Skeletal muscle tissue (tissue), 4 donors: ENCODE results near the gene MEIKIN. TPM values are rescaled to one million over a fixed set of nuclear protein-coding genes. Genes with fewer than 3 reads are reported as not detected.

Experiments used
- H3K27ac ChIP-seq: one replicate; pipeline ENCODE4 v1.7.0; 2013; ENCODE audit warnings: mild to moderate bottlenecking, low read depth, low read length, inconsistent platforms
- H3K27me3 ChIP-seq, 3 donors: one replicate each; pipeline ENCODE4 v1.7.0; 2013; ENCODE audit warnings: low read length in 3 of 3; ENCODE audit not compliant: control insufficient read depth in 3 of 3, insufficient read depth in 3 of 3
- H3K36me3 ChIP-seq, 3 donors: one replicate each; pipeline ENCODE4 v1.7.0; 2013; ENCODE audit warnings: low read length in 3 of 3; ENCODE audit not compliant: control insufficient read depth in 3 of 3, insufficient read depth in 3 of 3
- H3K4me1 ChIP-seq, 3 donors: one replicate each; pipeline ENCODE4 v1.7.0; 2013; ENCODE audit warnings: low read length in 3 of 3, mild to moderate bottlenecking in 3 of 3; ENCODE audit not compliant: control insufficient read depth in 3 of 3, insufficient read depth in 3 of 3
- H3K4me3 ChIP-seq, 3 donors: one replicate each; pipeline ENCODE4 v1.7.0; 2013; ENCODE audit warnings: low read length in 3 of 3
- H3K9ac ChIP-seq, 3 donors: one replicate each; pipeline ENCODE4 v1.7.0; 2013; ENCODE audit warnings: low read length in 3 of 3, mild to moderate bottlenecking in 3 of 3, moderate library complexity in 2 of 3, low read depth in 1 of 3
- H3K9me3 ChIP-seq, 3 donors: one replicate each; pipeline ENCODE4 v1.7.0; 2013; ENCODE audit warnings: low read length in 3 of 3; ENCODE audit not compliant: control insufficient read depth in 3 of 3
- total RNA-seq: library from RNA; depleted of rRNA; stranded (reverse); fragments of >200 nt; gene quantifications from one replicate; pipeline ENCODE4 v1.2.3, GENCODE V29; 2014
- donor health status: Osteomylitis.

MEIKIN gene
- total RNA-seq, 1 donor from 2014 or later, result 0.52 TPM

- H3K27me3 ChIP-seq, result no peaks in the 10 kb centered on the region
- H3K36me3 ChIP-seq, result peaks cover 0 to 6% (median 0%) of the 10 kb centered on the region in 3 donors
- no peak overlapping the region for H3K4me3 ChIP-seq
- H3K4me1 ChIP-seq, result peaks cover 0 to 13% (median 0%) of the 10 kb centered on the region in 3 donors
- no peak overlapping the region for H3K9ac ChIP-seq
- H3K9me3 ChIP-seq, result no peaks in the 10 kb centered on the region
- no peak overlapping the region for H3K27ac ChIP-seq
Observed at GRCh38 chr5:131986161-131986912, 40.9 kb upstream of the MEIKIN start.

- Histone ChIP-seq H3K4me1 (peaks cover 0 to 15% (median 0%) of the 10 kb centered on the region in 3 donors), H3K27me3 (no peaks in the 10 kb centered on the region), H3K36me3 (peaks cover 0 to 5% (median 0%) of the 10 kb centered on the region in 3 donors), H3K27ac (no peak overlapping the region), H3K4me3 (no peak overlapping the region), H3K9ac (no peak overlapping the region), H3K9me3 (no peaks in the 10 kb centered on the region)
Observed at GRCh38 chr5:131984956-131985665, 39.6 kb upstream of the MEIKIN start.

DNA sequence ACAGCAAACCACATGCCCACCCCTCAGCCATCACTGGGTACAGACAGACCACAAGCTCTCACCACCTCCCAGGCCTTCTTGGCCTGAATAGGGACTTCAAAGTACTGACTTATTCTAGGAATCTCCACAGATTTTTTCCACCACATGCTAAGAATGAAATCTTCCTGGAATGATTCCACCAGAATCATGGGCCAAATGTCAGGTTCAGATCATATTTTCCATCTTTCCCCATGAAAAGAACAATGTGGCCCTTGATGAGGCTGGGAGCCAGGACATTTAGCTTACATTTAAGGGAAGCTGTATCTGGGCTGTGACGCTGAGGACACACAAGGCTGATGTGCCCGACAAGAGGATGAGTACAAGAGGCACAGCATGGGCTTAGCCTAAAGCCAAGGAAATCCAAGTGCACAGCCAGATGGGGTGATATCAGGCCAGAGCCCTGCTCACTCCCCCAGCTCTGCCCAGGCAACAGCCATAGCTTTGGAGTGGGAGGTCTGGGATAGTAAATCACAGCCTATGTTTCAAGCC is 37.8 kb upstream of the MEIKIN start:
- Histone ChIP-seq H3K27ac (no peak overlapping the region), H3K4me3 (no peak overlapping the region), H3K36me3 (peaks cover 0 to 3% (median 0%) of the 10 kb centered on the region in 3 donors), H3K27me3 (no peaks in the 10 kb centered on the region), H3K9ac (no peak overlapping the region), H3K9me3 (no peaks in the 10 kb centered on the region), H3K4me1 (peaks cover 0 to 15% (median 0%) of the 10 kb centered on the region in 3 donors)

- H3K27ac ChIP-seq, result no peak overlapping the region
- no peak overlapping the region for H3K9ac ChIP-seq
- no peaks in the 10 kb centered on the region for H3K27me3 ChIP-seq
- no peaks in the 10 kb centered on the region for H3K9me3 ChIP-seq
- peaks cover 0 to 15% (median 0%) of the 10 kb centered on the region in 3 donors for H3K4me1 ChIP-seq
- H3K36me3 ChIP-seq, result no peaks in the 10 kb centered on the region
- H3K4me3 ChIP-seq, result no peak overlapping the region
Observed at GRCh38 chr5:131981516-131981915, 36.1 kb upstream of the MEIKIN start.

DNA sequence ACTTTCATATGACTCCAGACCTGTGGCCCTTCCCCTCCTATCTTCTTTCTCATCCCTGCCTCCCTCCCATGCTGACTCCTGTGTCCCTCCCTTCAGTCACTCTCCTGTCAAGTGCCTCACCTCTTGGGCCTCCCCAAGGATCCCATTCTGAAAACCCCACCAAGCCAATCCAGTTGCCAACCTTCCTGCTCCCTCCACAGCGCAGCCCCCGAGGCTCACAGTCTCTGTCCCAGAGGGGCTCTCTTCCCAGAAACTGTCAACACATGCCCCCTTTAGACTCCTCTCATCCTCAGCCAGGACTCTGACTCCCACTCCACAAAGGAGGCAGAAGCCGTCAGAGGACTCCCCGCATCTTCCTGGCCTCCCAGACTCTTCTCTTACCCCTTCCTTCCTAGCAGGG is 35.2 kb upstream of the MEIKIN start:
- Histone ChIP-seq H3K9ac (no peak overlapping the region), H3K27me3 (no peaks in the 10 kb centered on the region), H3K36me3 (peaks cover 0 to under 1% (median 0%) of the 10 kb centered on the region in 3 donors), H3K4me1 (peaks cover 0 to 15% (median 0%) of the 10 kb centered on the region in 3 donors), H3K4me3 (no peak overlapping the region), H3K9me3 (no peaks in the 10 kb centered on the region), H3K27ac (no peak overlapping the region)

GRCh38 chr5:131979816-131980215 is 34.4 kb upstream of the MEIKIN start:
- H3K4me3 ChIP-seq, result no peak overlapping the region
- no peaks in the 10 kb centered on the region for H3K9me3 ChIP-seq
- H3K36me3 ChIP-seq, result peaks cover 0 to 2% (median 0%) of the 10 kb centered on the region in 3 donors
- H3K27ac ChIP-seq, result no peak overlapping the region
- no peak overlapping the region for H3K9ac ChIP-seq
- peaks cover 0 to 9% (median 0%) of the 10 kb centered on the region in 3 donors for H3K4me1 ChIP-seq
- no peaks in the 10 kb centered on the region for H3K27me3 ChIP-seq

- Histone ChIP-seq H3K9me3 (no peaks in the 10 kb centered on the region), H3K27me3 (no peaks in the 10 kb centered on the region), H3K36me3 (peaks cover 0 to 4% (median 0%) of the 10 kb centered on the region in 3 donors), H3K4me3 (no peak overlapping the region), H3K27ac (no peak overlapping the region), H3K4me1 (peaks cover 0 to 3% (median 0%) of the 10 kb centered on the region in 3 donors), H3K9ac (no peak overlapping the region)
Observed at GRCh38 chr5:131977212-131977604, 31.7 kb upstream of the MEIKIN start.

- Histone ChIP-seq H3K36me3 (peaks cover 0 to 4% (median 0%) of the 10 kb centered on the region in 3 donors), H3K9me3 (no peaks in the 10 kb centered on the region), H3K4me1 (peaks cover 0 to 3% (median 0%) of the 10 kb centered on the region in 3 donors), H3K27me3 (no peaks in the 10 kb centered on the region), H3K27ac (no peak overlapping the region), H3K4me3 (no peak overlapping the region), H3K9ac (no peak overlapping the region)
Observed at GRCh38 chr5:131976414-131977211, 31.1 kb upstream of the MEIKIN start.

DNA sequence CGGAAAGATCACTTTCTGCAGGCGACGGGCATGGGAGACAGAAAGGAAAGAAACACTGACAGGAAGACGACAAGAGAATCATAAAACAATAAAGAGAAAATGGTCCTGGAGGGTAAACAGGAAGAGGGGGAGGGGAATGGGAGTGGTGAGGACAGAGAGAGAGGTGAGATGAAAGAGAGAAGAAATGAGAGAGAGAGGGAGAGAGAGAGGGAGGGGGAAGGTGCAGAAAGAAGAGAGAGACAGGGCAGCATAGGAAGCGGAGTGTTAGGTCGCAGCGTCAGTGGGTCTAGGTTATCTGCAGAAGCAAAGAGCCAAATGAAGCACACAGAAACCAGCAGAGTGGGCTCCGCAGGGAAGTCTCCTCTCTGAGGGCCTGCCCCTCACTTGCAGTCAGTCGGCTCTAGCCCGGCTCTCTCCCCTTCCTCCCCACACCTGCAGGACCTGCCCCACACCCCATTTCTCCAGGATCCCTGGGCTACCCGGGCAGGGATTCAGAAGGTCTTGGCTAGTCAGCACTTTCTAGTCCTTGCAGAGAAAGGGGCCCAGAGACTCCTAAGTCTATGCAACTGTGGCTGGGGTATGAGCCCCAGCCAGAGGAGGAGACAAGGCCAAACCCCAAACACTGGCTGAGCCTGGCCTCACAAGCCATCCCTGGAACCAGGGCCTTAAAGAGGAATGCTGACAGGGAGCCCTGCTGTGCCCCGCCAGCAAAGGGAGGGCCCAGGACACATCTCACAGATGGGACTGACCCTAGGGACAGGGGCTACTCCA is 29.7 kb upstream of the MEIKIN start:
- no peaks in the 10 kb centered on the region for H3K27me3 ChIP-seq

More for the DNA sequence above, 29.7 kb upstream of the MEIKIN start:
- H3K4me1 ChIP-seq, result no peaks in the 10 kb centered on the region
- no peaks in the 10 kb centered on the region for H3K9me3 ChIP-seq
- H3K4me3 ChIP-seq, result no peak overlapping the region
- peaks cover 0 to 4% (median 0%) of the 10 kb centered on the region in 3 donors for H3K36me3 ChIP-seq
- H3K27ac ChIP-seq, result no peak overlapping the region
- no peak overlapping the region for H3K9ac ChIP-seq
